GM12875 (cell line): ENCODE results near the gene TET3.
A peak's percentile ranks its signal among the peaks of the same experiment; 100 is the strongest.

ENCODE experiments used
- H3K4me3 ChIP-seq: one replicate; pipeline ENCODE4 v1.5.1; 2011; ENCODE audit warnings: low read depth, low read length, control low read depth
- CTCF ChIP-seq: IDR thresholded peaks from 2 replicates; pipeline ENCODE4 v1.5.1; 2011; ENCODE audit warnings: low read depth, mild to moderate bottlenecking, control low read depth, inconsistent platforms, low read length, moderate library complexity, borderline replicate concordance; ENCODE audit not compliant: insufficient read depth

TET3 gene

GRCh38 chr2:74000666-74001065 lies 16.0 kb downstream of the TET3 start:
- no peak for TF ChIP-seq CTCF
- no peak overlapping the region for H3K4me3 ChIP-seq

- TF ChIP-seq CTCF: no peak
- no peak overlapping the region for H3K4me3 ChIP-seq
These were observed 16.4 kb downstream of the TET3 start for GRCh38 chr2:74001121-74001520.

- peak overlapping the region; percentile 43 for H3K4me3 ChIP-seq
- TF ChIP-seq CTCF: no peak
These were observed 17.2 kb downstream of the TET3 start for GRCh38 chr2:74001781-74002504.

GRCh38 chr2:74002505-74003421 lies 18.1 kb downstream of the TET3 start:
- no peak for TF ChIP-seq CTCF
- peak overlapping the region; percentile 45 for H3K4me3 ChIP-seq

GRCh38 chr2:74003494-74004211 lies 18.9 kb downstream of the TET3 start:
- no peak overlapping the region for H3K4me3 ChIP-seq

More at GRCh38 chr2:74003494-74004211, 18.9 kb downstream of the TET3 start:
- no peak for TF ChIP-seq CTCF
